Measurements from ENCODE around the gene FAM184B. TPM values are rescaled to one million over a fixed set of nuclear protein-coding genes. Genes with fewer than 3 reads are reported as not detected.

Gene FAM184B
- total and polyA plus RNA-seq, 2 of the 4 experiments (the other 2 are of a cell fraction), result 0.07 to 0.18 TPM

DNA sequence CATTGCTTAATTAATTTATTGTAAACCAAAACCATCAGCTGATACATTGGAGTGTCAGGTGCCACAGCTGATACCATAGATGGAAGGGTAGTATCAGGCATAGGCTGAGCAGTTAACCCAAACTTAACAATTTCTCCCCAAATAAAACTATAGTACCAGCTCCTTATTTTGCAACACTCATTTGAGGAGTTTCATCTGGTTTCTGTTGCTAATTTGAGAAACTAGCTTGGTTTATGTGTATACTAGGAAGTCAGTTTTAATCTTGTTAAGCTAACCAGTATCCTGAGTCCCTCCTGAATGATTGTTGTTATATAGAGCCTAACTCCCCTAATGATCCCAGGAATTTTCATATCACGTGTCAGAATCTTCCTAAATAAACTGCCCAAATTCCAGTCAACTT lies 16.4 kb upstream of the FAM184B start:
- Histone ChIP-seq H2BK20ac (ENCODE audit: low read depth, low read length) (no peak overlapping the region), H3K56ac (ENCODE audit: extremely low read depth, insufficient read depth, low read length) (no peak overlapping the region), H3K4ac (ENCODE audit: low read depth, low read length) (no peak overlapping the region), H2BK120ac (ENCODE audit: low read depth, low read length) (no peak overlapping the region), H4K8ac (ENCODE audit: low read depth in 2 of 2, low read length in 2 of 2) (no peak overlapping the region), H3K4me2 (ENCODE audit: low read depth, low read length) (no peak overlapping the region), H3K14ac (replicated peaks; ENCODE audit: low read depth, low read length) (no peak overlapping the region), H3K23ac (ENCODE audit: low read depth, low read length) (no peak overlapping the region), H3K79me1 (ENCODE audit: low read depth in 1 of 2, low read length in 2 of 2) (peaks cover 2 to 3% of the 10 kb centered on the region in 2 experiments; a peak in 2 of 4 replicates), H3K9ac (ENCODE audit: low read depth, low read length) (no peak overlapping the region), H3K4me1 (ENCODE audit: control insufficient read depth, insufficient read depth, low read length) (no peaks in the 10 kb centered on the region), H2AK5ac (ENCODE audit: low read depth, low read length) (no peak overlapping the region), H2BK15ac (ENCODE audit: low read depth, low read length) (no peak overlapping the region), H2AFZ (replicated peaks; ENCODE audit: low read length, poor library complexity) (no peak overlapping the region), H4K91ac (ENCODE audit: insufficient read depth, low read depth, low read length) (no peak overlapping the region), H3K9me3 (ENCODE audit: control insufficient read depth, insufficient read depth, low read length) (no peaks in the 10 kb centered on the region), H2AK9ac (replicated peaks; ENCODE audit: low read depth, low read length, poor library complexity) (no peak overlapping the region), H4K5ac (ENCODE audit: low read depth, low read length) (no peak overlapping the region), H3K27ac (ENCODE audit: insufficient read depth, low read length) (no peak overlapping the region), H2BK5ac (ENCODE audit: low read depth, low read length, poor library complexity, severe bottlenecking) (no peak overlapping the region), H3K27me3 (ENCODE audit: control insufficient read depth, insufficient read depth, low read length) (no peaks in the 10 kb centered on the region), H4K20me1 (ENCODE audit: insufficient read depth, low read length) (no peaks in the 10 kb centered on the region), H3K36me3 (ENCODE audit: control insufficient read depth, insufficient read depth, low read length) (peaks cover 6% of the 10 kb centered on the region), H3K18ac (ENCODE audit: low read depth, low read length) (no peak overlapping the region), H3K4me3 (ENCODE audit: insufficient read depth, low read depth, low read length) (no peak overlapping the region), H3K9me1 (ENCODE audit: insufficient read depth, low read length) (no peaks in the 10 kb centered on the region)
- DNase-seq (no peak), ATAC-seq (ENCODE audit: low read depth) (no peak)
- no TSS peak for BruUV-seq (replicated peaks)
- ChIA-PET CTCF (no interaction called here), POLR2A (ENCODE audit: unreplicated experiment) (no interaction called here)
- TF ChIP-seq NFE2L2 (IDR thresholded peaks at IDR 0.05; ENCODE audit: low read depth, low read length) (no peak), CEBPB (IDR thresholded peaks at IDR 0.05; ENCODE audit: low read depth, low read length) (no peak), RAD21 (IDR thresholded peaks at IDR 0.05; ENCODE audit: low read length) (no peak)
- TF ChIP-seq, protein P1, sequence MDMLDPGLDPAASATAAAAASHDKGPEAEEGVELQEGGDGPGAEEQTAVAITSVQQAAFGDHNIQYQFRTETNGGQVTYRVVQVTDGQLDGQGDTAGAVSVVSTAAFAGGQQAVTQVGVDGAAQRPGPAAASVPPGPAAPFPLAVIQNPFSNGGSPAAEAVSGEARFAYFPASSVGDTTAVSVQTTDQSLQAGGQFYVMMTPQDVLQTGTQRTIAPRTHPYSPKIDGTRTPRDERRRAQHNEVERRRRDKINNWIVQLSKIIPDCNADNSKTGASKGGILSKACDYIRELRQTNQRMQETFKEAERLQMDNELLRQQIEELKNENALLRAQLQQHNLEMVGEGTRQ (IDR thresholded peaks at IDR 0.05; ENCODE audit: low read depth, low read length), result no peak
- dilution Hi-C loops (cut with HindIII; ENCODE audit: low sequenced_read_pairs, unreplicated experiment), result no loop called here
- intact Hi-C loops (cut with micrococcal nuclease), result no loop called here
- WGBS, 2 experiments (ENCODE audit: extremely low coverage in 2 of 2, insufficient read length in 1 of 2), result 100% methylated on average over 1 of the region's 1 CpG; no CpG with 5 or more reads in 1 of the 2 experiments
- in situ Hi-C loops (cut with MboI; ENCODE audit: low sequenced_read_pairs), result no loop called here
